ENCODE data around the gene PPM1H.

GRCh38 chr12:62613081-62613480, 321.9 kb downstream of the PPM1H start:
- TF ChIP-seq CTCF (IDR thresholded peaks at IDR 0.05), result no peak
- TF ChIP-seq YY1 (IDR thresholded peaks at IDR 0.05; ENCODE audit: low read depth), result no peak
- no peak for TF ChIP-seq TCF12 (IDR thresholded peaks at IDR 0.05)
- no peak for TF ChIP-seq EZH2phosphoT487 (IDR thresholded peaks at IDR 0.05; ENCODE audit: borderline replicate concordance, low read depth)
